Upper lobe of left lung (tissue), 6 donors: ENCODE data around the gene HSDL1. TPM values are rescaled to one million over a fixed set of nuclear protein-coding genes. Genes with fewer than 3 reads are reported as not detected.
A peak's percentile ranks its signal among the peaks of the same experiment; 100 is the strongest.

Source experiments
- ATAC-seq, 2 donors: fragments of 200-7000 bp; cut with Tn5 transposase; one replicate each; pipeline ENCODE4 v1.9.1; 2022; ENCODE audit warnings: mild to moderate bottlenecking in 2 of 2, moderate library complexity in 2 of 2; ENCODE audit not compliant: low FRiP score in 2 of 2
- DNase-seq, 2 donors: peaks; one replicate each; pipeline ENCODE4 v3.0.0-alpha.2; 2019 to 2020
- H3K27ac ChIP-seq, 4 donors: fragments of 200-600 bp; sonication (generic); one replicate each; pipeline ENCODE4 v1.5.1; 2016 to 2019
- H3K27me3 ChIP-seq, 4 donors: fragments of 200-600 bp; sonication (generic); one replicate each; pipeline ENCODE4 v1.5.1; 2017 to 2019
- H3K36me3 ChIP-seq, 4 donors: fragments of 200-600 bp; sonication (generic); one replicate each; pipeline ENCODE4 v1.5.1; 2016 to 2019
- H3K4me1 ChIP-seq, 4 donors: fragments of 200-600 bp; sonication (generic); one replicate each; pipeline ENCODE4 v1.5.1; 2018 to 2019
- H3K4me3 ChIP-seq, 4 donors: fragments of 200-600 bp; sonication (generic); one replicate each; pipeline ENCODE4 v1.5.1; 2017 to 2019; ENCODE audit warnings: mild to moderate bottlenecking in 2 of 4, moderate library complexity in 1 of 4
- H3K9me3 ChIP-seq, 4 donors: fragments of 200-600 bp; sonication (generic); one replicate each; pipeline ENCODE4 v1.5.1; 2018 to 2019
- EP300 ChIP-seq, 4 donors: sonication (generic); formaldehyde crosslinking; IDR thresholded peaks; one replicate each; pipeline ENCODE4 v1.5.1; 2017; ENCODE audit warnings: antibody characterized with exemption in 4 of 4, control low read depth in 2 of 4
- POLR2A ChIP-seq, 4 donors: fragments of 450-650 bp; IDR thresholded peaks; one replicate each; pipeline ENCODE4 v1.5.1; 2016 to 2017; ENCODE audit warnings: antibody characterized with exemption in 4 of 4, mild to moderate bottlenecking in 2 of 4
- POLR2AphosphoS5 ChIP-seq, 2 donors: sonication (generic); formaldehyde crosslinking; IDR thresholded peaks; one replicate each; pipeline ENCODE4 v1.5.1; 2017; ENCODE audit warnings: antibody characterized with exemption in 2 of 2
- WGBS, 2 donors: methylation state at CpG; one replicate each; pipeline ENCODE4 v1.1.5; 2017 to 2018; 5-methylcytosine and 5-hydroxymethylcytosine counted together
- total RNA-seq, 6 donors: library from RNA; depleted of rRNA in 4 of 6; stranded (reverse); fragments of >200 nt in 4 of 6; gene quantifications; one replicate each; pipeline versions ENCODE4 v1.1.0 to v1.2.1, GENCODE V29; 2016 to 2021
- TF ChIP-seq, protein P1 (sequence below), 6 experiments: fragments of 450-650 bp in 4 of 6; fragments of 200-600 bp in 2 of 6; sonication (generic) in 2 of 6; IDR thresholded peaks; one replicate each; pipeline ENCODE4 v1.5.1; 2016 to 2019; ENCODE audit warnings: antibody characterized with exemption in 6 of 6
- donor health status: DM: no; HTN: no; CAD: no; lungs with moderate emphysema.
- donor health status: DM: no; HTN: yes; CAD: no; lungs with severe emphysema.

Gene HSDL1
- total RNA-seq, 6 donors from 2014 or later, result 7.2 to 25.7 (median 19.0) TPM

DNA sequence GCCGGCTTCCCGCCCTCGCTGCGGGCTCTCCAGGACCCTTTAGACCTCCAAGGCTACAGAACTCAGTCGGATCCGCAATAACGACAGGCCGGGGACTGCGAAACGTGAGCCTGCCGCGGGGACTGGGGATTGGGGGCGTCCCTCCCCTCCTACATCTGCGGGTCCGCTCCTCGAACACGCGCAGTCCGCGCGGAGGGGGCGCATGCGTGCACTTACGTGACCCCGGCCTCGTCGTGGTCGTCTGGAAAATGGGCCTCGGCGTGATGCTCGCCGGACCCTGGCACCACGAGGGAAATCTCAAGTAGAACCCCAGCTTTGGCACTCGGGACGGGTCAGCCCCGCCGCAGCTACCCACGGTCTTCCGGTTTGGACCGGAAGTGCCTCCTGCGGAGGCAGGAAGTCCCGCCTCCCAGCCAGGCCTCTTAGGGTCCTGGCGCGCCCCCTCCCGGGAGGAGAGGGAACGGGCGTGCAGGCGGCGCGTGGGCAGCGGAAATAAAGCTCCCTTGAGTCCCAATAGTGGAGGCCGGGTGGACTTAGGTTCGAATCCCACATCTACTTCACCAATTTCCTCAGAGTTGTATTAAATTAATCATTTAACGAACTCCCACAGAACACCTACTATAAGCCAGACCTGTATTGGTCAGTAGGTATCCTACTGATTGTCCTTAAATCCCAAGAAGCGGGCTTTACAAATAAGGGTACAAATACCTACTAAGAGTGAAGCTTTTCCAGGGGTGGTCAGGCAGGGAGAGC lies 41.9 kb upstream of the HSDL1 start, which contains the start of gene TAF1C:
Gene TAF1C (minus strand): TSS at position 373 of the 753 bp plus-strand sequence. CDS start 2,069 bp downstream, outside the sequence.
- Histone ChIP-seq H3K9me3 (no peaks in the 10 kb centered on the region), H3K27ac (peak within 1 kb of the TSS; percentile 70 to 89 (median 86)), H3K27me3 (no peaks in the 10 kb centered on the region), H3K36me3 (peaks cover 10 to 28% (median 21%) of the 10 kb centered on the region in 4 donors), H3K4me1 (peaks cover 15 to 40% (median 30%) of the 10 kb centered on the region in 4 donors), H3K4me3 (peak within 1 kb of the TSS; percentile 75 to 96 (median 90))
- DNase-seq (peak; percentile 95 to 98), ATAC-seq (peak; percentile 94 to 98)
- WGBS, 2 donors, result 2 to 3% methylated on average over 35 to 49 of the region's 55 CpGs
- TF ChIP-seq, protein P1, sequence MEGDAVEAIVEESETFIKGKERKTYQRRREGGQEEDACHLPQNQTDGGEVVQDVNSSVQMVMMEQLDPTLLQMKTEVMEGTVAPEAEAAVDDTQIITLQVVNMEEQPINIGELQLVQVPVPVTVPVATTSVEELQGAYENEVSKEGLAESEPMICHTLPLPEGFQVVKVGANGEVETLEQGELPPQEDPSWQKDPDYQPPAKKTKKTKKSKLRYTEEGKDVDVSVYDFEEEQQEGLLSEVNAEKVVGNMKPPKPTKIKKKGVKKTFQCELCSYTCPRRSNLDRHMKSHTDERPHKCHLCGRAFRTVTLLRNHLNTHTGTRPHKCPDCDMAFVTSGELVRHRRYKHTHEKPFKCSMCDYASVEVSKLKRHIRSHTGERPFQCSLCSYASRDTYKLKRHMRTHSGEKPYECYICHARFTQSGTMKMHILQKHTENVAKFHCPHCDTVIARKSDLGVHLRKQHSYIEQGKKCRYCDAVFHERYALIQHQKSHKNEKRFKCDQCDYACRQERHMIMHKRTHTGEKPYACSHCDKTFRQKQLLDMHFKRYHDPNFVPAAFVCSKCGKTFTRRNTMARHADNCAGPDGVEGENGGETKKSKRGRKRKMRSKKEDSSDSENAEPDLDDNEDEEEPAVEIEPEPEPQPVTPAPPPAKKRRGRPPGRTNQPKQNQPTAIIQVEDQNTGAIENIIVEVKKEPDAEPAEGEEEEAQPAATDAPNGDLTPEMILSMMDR (IDR thresholded peaks at IDR 0.05), result peak; percentile 91 to 98 (median 96)
- peak in 2 of 4 donors; percentile 26 to 72 for TF ChIP-seq POLR2A (IDR thresholded peaks at IDR 0.05)
- TF ChIP-seq EP300 (IDR thresholded peaks at IDR 0.05), result peak in 1 of 4 donors; percentile 35
- TF ChIP-seq POLR2AphosphoS5 (IDR thresholded peaks at IDR 0.05), result peak; percentile 62 to 85

DNA sequence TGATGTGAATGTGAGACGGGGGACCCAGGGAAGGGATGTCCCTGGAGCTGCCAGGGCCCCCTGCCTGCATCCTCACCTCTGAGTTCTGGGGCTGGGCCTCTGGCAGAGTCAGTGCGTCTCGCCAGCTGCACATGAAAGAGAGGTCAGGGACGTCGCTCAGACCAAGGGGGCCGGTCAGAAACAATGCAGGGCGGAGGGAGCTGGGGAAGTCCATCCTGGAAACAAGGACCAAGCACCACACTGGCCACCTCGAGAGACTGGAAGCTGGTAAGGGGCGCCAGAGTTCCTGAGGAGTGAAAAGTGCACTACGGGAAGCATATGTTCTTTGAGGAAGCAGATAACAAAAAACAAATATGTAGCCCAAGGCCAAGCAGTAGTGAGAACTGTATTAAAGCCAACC lies 39.8 kb upstream of the HSDL1 start:
- Histone ChIP-seq H3K4me3 (peak overlapping the region in 1 of 4 donors; percentile 75), H3K27ac (peak overlapping the region; percentile 62 to 88 (median 67)), H3K9me3 (no peaks in the 10 kb centered on the region), H3K4me1 (peaks cover 15 to 48% (median 30%) of the 10 kb centered on the region in 4 donors), H3K27me3 (no peaks in the 10 kb centered on the region), H3K36me3 (peaks cover 21 to 48% (median 42%) of the 10 kb centered on the region in 4 donors)
- WGBS, 2 donors, result 69 to 70% methylated on average over 10 of the region's 10 CpGs
- ATAC-seq (no peak), DNase-seq (peak in 1 of 2 donors; percentile 37)
- TF ChIP-seq, protein P1 (IDR thresholded peaks at IDR 0.05), result no peak
- TF ChIP-seq POLR2A (IDR thresholded peaks at IDR 0.05) (no peak), EP300 (IDR thresholded peaks at IDR 0.05) (no peak), POLR2AphosphoS5 (IDR thresholded peaks at IDR 0.05) (no peak)

DNA sequence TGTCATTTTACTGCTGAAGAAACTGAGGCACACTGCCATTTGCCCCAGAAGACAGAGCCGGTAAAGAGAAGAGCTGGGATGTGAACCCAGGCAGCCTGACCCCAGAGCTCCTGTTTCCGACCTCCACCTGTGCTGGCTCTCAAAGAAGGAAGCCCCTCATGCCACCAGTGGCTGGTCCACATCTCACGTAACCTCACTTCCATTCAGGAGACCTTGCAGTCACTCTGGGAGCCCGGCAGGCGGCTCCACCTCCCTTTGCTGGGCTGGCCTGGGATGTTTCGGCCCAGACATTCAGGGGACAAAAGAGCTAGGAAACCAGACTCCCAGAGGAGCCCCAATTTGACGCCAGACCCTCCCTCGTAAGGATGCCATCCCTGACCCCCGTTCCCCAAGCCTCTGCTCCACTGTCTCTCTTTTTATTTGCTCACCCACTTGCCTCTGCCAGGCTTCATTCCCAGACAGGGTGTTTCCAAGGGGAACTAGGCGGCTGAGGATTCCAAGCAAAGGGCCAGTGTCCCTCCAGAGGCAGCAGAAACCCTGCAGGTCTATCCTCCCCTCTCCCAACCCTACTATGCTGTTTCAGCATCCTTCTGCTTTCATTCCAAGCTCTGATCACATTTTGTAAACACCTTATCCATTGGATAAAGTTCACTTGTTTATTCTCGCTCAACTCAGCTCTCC lies 39.1 kb upstream of the HSDL1 start:
- H3K9me3 ChIP-seq, result no peaks in the 10 kb centered on the region
- H3K4me3 ChIP-seq, result peak overlapping the region in 1 of 4 donors; percentile 75
- 76 to 77% methylated on average over 6 to 11 of the region's 11 CpGs for WGBS, 2 donors
- peaks cover 15 to 55% (median 30%) of the 10 kb centered on the region in 4 donors for H3K4me1 ChIP-seq
- no peak for DNase-seq
- H3K27me3 ChIP-seq, result no peaks in the 10 kb centered on the region
- TF ChIP-seq POLR2AphosphoS5 (IDR thresholded peaks at IDR 0.05) (no peak), POLR2A (IDR thresholded peaks at IDR 0.05) (no peak), EP300 (IDR thresholded peaks at IDR 0.05) (no peak)
- TF ChIP-seq, protein P1 (IDR thresholded peaks at IDR 0.05), result peak in 2 of 6 experiments; percentile 23 to 35
- peak overlapping the region; percentile 62 to 88 (median 67) for H3K27ac ChIP-seq
- ATAC-seq, result no peak
- peaks cover 27 to 56% (median 49%) of the 10 kb centered on the region in 4 donors for H3K36me3 ChIP-seq

DNA sequence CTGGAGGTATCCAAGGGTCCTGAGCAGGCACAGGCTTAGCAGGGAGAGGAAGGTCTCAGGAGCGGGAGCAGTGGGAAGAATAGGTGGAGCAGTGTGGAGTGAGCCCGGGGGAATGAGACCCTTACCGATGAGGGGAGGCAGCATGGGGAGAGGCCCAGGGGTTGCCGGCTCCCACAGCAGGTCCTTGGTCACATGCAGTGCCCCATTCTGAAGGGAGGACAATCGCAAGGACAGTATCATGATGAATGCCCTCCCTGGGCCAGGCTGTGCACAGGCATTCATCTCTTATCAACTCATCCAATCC lies 38.5 kb upstream of the HSDL1 start:
- no peaks in the 10 kb centered on the region for H3K9me3 ChIP-seq
- H3K27me3 ChIP-seq, result no peaks in the 10 kb centered on the region
- H3K36me3 ChIP-seq, result peaks cover 29 to 61% (median 54%) of the 10 kb centered on the region in 4 donors
- ATAC-seq (no peak), DNase-seq (no peak)
- TF ChIP-seq POLR2A (IDR thresholded peaks at IDR 0.05) (no peak), EP300 (IDR thresholded peaks at IDR 0.05) (no peak), POLR2AphosphoS5 (IDR thresholded peaks at IDR 0.05) (no peak)
- TF ChIP-seq, protein P1 (IDR thresholded peaks at IDR 0.05), result no peak
- 88 to 89% methylated on average over 4 to 5 of the region's 5 CpGs for WGBS, 2 donors
- H3K27ac ChIP-seq, result peak overlapping the region; percentile 62 to 88 (median 67)
- H3K4me3 ChIP-seq, result no peak overlapping the region
- H3K4me1 ChIP-seq, result peaks cover 15 to 58% (median 30%) of the 10 kb centered on the region in 4 donors
